Karpas-422 (cell line): ENCODE data around the gene HCRTR2. TPM values are rescaled to one million over a fixed set of nuclear protein-coding genes. Genes with fewer than 3 reads are reported as not detected.
"Not testable (repeated sequence)": the region's sequence is repeated elsewhere in the genome, so short reads cannot be mapped to it uniquely, and the experiment has no call there.

ENCODE experiments used
- DNase-seq: peaks from one replicate; pipeline ENCODE4 v3.0.0-alpha.2; 2015
- H2AFZ ChIP-seq: fragments of 200-600 bp; sonication (generic); 2 replicates; pipeline ENCODE4 v1.6.1; 2014; ENCODE audit warnings: antibody characterized with exemption, low read length, mixed read lengths
- H3K27ac ChIP-seq: fragments of 200-600 bp; sonication (generic); 2 replicates; pipeline ENCODE4 v1.5.1; 2014; ENCODE audit warnings: mild to moderate bottlenecking, low read length, moderate library complexity
- H3K27me3 ChIP-seq: fragments of 200-600 bp; sonication (generic); 2 replicates; pipeline ENCODE4 v1.6.1; 2014; ENCODE audit warnings: low read length, mixed read lengths
- H3K36me3 ChIP-seq: fragments of 200-600 bp; sonication (generic); 2 replicates; pipeline ENCODE4 v1.6.1; 2014; ENCODE audit warnings: low read length, mixed read lengths; ENCODE audit not compliant: insufficient read depth
- H3K4me1 ChIP-seq: fragments of 200-600 bp; sonication (generic); 2 replicates; pipeline ENCODE4 v1.6.1; 2014; ENCODE audit warnings: mild to moderate bottlenecking, low read length, mixed read lengths
- H3K4me2 ChIP-seq: fragments of 200-600 bp; sonication (generic); 2 replicates; pipeline ENCODE4 v1.6.1; 2014; ENCODE audit warnings: low read length, low read depth, mild to moderate bottlenecking; ENCODE audit not compliant: poor library complexity, severe bottlenecking
- H3K4me3 ChIP-seq: fragments of 200-600 bp; sonication (generic); 2 replicates; pipeline ENCODE4 v1.5.1; 2014; ENCODE audit warnings: mild to moderate bottlenecking, antibody characterized with exemption, low read length, mixed read lengths
- H3K79me2 ChIP-seq: fragments of 200-600 bp; sonication (generic); 2 replicates; pipeline ENCODE4 v1.6.1; 2014; ENCODE audit warnings: mild to moderate bottlenecking, low read length, mixed read lengths
- H3K9ac ChIP-seq: fragments of 200-600 bp; sonication (generic); 2 replicates; pipeline ENCODE4 v1.6.0; 2014; ENCODE audit warnings: low read length
- H3K9me2 ChIP-seq: fragments of 200-600 bp; sonication (generic), shearing (Covaris generic); replicated peaks from 2 replicates; pipeline ENCODE4 v1.6.0; 2014; ENCODE audit warnings: mild to moderate bottlenecking, low read length, moderate library complexity; ENCODE audit not compliant: insufficient read depth
- H3K9me3 ChIP-seq: fragments of 300-700, 200-600 bp; sonication (generic); 2 replicates; pipeline ENCODE4 v1.6.1; 2014; ENCODE audit warnings: low read length, mixed read lengths
- H4K20me1 ChIP-seq: fragments of 200-600 bp; sonication (generic); 2 replicates; pipeline ENCODE4 v1.6.1; 2014; ENCODE audit warnings: mild to moderate bottlenecking, antibody characterized with exemption, low read length, low read depth; ENCODE audit not compliant: insufficient read depth
- total RNA-seq: library from RNA; depleted of rRNA; stranded (reverse); fragments of >200 nt; shearing (Covaris generic); gene quantifications from 2 replicates; pipeline ENCODE4 v1.2.3, GENCODE V29; 2014; ENCODE audit warnings: low replicate concordance

The HCRTR2 gene
- total RNA-seq, 1 experiment from 2014 or later, result not detected

DNA sequence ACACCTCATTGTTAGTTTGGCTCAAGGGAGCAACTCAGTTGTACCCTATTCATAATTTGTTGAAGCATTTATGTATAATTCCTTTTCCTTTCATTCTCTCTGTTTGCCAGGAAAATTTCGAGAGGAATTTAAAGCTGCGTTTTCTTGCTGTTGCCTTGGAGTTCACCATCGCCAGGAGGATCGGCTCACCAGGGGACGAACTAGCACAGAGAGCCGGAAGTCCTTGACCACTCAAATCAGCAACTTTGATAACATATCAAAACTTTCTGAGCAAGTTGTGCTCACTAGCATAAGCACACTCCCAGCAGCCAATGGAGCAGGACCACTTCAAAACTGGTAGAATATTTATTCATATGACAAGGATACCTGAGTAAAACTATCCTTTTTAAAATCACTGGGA lies 107.8 kb downstream of the HCRTR2 start:
- Histone ChIP-seq H3K9me2 (no peaks in the 10 kb centered on the region), H3K27ac (no peak overlapping the region), H3K79me2 (no peaks in the 10 kb centered on the region), H3K9me3 (no peaks in the 10 kb centered on the region), H3K9ac (no peak overlapping the region), H3K4me3 (no peak overlapping the region), H2AFZ (no peak overlapping the region), H3K36me3 (no peaks in the 10 kb centered on the region), H4K20me1 (no peaks in the 10 kb centered on the region), H3K4me2 (no peak overlapping the region), H3K4me1 (no peaks in the 10 kb centered on the region), H3K27me3 (no peaks in the 10 kb centered on the region)
- DNase-seq, result no peak

DNA sequence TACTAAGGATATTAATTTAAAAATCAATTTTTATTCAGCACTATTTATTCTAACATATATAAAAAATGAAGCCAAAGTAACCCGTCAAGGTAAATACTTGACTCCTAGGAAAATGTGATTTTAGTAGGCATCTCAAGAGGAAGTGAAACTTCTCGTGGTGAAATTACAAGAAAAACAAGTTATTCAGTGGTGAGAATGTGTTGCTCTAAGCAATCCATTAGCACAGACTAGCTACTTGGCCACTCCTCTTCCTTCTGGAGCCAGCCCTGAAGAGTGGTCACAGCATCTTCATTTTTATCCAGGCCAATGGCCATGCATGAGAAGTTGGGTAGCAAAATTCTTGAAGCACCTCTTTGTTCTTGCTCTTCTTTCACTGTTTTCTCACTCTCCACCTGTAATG lies 112.5 kb downstream of the HCRTR2 start:
- Histone ChIP-seq H3K36me3 (no peaks in the 10 kb centered on the region), H3K4me1 (no peaks in the 10 kb centered on the region), H3K9ac (no peak overlapping the region), H4K20me1 (no peaks in the 10 kb centered on the region), H3K9me3 (no peaks in the 10 kb centered on the region), H3K4me2 (no peak overlapping the region), H3K79me2 (no peaks in the 10 kb centered on the region), H3K27me3 (no peaks in the 10 kb centered on the region), H3K9me2 (no peaks in the 10 kb centered on the region), H3K4me3 (no peak overlapping the region), H2AFZ (no peak overlapping the region), H3K27ac (no peak overlapping the region)
- no peak for DNase-seq

DNA sequence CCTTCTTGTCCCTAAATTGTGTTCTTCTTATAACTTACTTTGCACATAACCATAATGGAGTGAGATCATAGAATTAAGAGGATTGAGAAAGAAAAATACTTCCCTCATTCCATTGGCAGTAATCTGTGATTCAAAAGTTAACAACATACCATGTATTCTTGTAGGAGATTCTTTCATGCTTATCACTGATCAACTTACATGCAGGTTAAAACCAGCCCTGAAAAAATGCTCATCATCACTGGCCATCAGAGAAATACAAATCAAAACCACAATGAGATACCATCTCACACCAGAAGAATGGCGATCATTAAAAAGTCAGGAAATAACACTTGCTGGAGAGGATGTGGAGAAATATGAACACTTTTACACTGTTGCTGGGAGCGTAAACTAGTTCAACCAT lies 116.4 kb downstream of the HCRTR2 start:
- Histone ChIP-seq H3K36me3 (no peaks in the 10 kb centered on the region), H3K79me2 (no peaks in the 10 kb centered on the region), H3K4me1 (no peaks in the 10 kb centered on the region), H3K4me3 (no peak overlapping the region), H4K20me1 (no peaks in the 10 kb centered on the region), H2AFZ (no peak overlapping the region), H3K4me2 (no peak overlapping the region), H3K27ac (no peak overlapping the region), H3K9me2 (no peaks in the 10 kb centered on the region), H3K9me3 (no peaks in the 10 kb centered on the region), H3K9ac (no peak overlapping the region), H3K27me3 (no peaks in the 10 kb centered on the region)
- DNase-seq, result no peak

DNA sequence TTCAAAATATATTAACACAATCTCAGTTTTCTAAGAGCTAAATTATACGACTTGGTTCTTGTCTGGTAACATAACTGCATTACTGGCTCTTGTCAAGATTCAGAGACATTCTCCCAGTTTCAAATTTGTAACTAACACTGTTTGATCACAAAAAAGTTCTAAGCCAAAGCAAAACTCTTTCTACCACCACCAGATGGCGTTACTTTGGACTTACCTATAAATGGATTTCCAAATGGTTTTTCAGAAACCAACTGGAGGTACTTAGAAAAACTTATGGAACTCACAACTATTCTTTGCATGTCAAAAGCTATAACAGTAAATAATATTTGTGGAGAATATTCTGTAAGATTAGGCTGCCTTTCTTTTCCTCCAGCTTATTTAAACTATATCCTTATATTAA lies 118.8 kb downstream of the HCRTR2 start:
- H3K4me1 ChIP-seq, result no peaks in the 10 kb centered on the region
- H3K9me2 ChIP-seq, result no peaks in the 10 kb centered on the region
- H2AFZ ChIP-seq, result no peak overlapping the region
- no peak overlapping the region for H3K27ac ChIP-seq
- H3K36me3 ChIP-seq, result no peaks in the 10 kb centered on the region
- no peak overlapping the region for H3K4me2 ChIP-seq
- H3K9ac ChIP-seq, result no peak overlapping the region
- H3K4me3 ChIP-seq, result no peak overlapping the region
- H3K27me3 ChIP-seq, result no peaks in the 10 kb centered on the region
- peak; percentile 61 for DNase-seq
- no peaks in the 10 kb centered on the region for H3K9me3 ChIP-seq
- no peaks in the 10 kb centered on the region for H4K20me1 ChIP-seq
- no peaks in the 10 kb centered on the region for H3K79me2 ChIP-seq

DNA sequence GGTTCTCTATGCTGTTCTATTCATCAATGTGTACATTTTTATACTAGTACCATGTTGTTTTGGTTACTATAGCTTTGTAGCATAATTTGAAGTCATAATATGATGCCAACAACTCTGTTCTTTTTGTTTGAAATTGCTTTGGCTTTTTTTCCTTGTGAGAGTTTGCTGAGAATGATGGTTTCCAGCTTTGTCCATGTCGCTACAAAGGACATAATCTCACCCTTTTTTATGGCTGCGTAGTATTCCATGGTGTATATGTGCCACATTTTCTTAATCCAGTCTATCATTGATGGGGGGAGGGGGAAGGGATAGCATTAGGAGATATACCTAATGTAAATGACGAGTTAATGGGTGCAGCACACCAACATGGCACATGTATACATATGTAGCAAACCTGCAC lies 122.9 kb downstream of the HCRTR2 start:
- DNase-seq, H3K79me2 ChIP-seq: not testable (repeated sequence)

DNA sequence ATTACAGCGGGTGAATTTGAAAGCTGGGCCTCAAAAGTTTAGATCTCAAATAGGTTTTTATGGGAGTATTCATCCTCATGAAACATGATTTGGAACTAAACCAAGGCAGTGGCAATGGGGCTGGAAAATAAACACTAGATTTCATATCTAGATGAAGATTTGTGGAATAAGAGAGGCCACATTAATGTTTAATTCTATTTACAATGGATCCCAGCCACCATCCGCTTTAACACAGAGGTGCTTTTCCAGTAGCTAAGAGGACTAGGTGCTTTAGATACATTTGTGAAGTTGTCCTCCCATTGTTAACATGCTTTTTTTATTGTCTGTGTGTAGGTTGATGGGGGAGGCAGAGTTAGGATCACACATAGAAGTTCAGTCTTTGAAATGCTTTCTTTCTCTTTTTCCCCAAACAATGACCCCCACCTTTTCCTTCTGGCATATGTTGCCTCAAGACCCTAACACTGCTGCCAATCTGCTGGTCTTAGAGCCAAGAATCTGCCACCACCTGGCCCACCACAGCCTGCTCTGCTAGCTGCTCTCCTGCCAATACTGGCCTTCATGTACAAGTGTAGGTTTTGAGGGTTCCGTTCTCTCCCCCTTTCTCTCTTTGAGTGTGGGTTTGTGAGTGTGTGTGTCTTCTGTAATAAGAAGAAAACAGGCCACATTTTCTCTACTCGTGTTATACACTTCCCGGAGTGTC lies 125.1 kb downstream of the HCRTR2 start:
- H4K20me1 ChIP-seq, result no peaks in the 10 kb centered on the region
- H3K4me1 ChIP-seq, result no peaks in the 10 kb centered on the region
- H2AFZ ChIP-seq, result no peak overlapping the region
- no peaks in the 10 kb centered on the region for H3K27me3 ChIP-seq
- no peak for DNase-seq
- H3K79me2 ChIP-seq, result no peaks in the 10 kb centered on the region
- no peak overlapping the region for H3K9ac ChIP-seq
- no peak overlapping the region for H3K4me2 ChIP-seq
- no peaks in the 10 kb centered on the region for H3K36me3 ChIP-seq
- H3K9me3 ChIP-seq, result no peaks in the 10 kb centered on the region
- no peak overlapping the region for H3K4me3 ChIP-seq
- no peaks in the 10 kb centered on the region for H3K9me2 ChIP-seq
- no peak overlapping the region for H3K27ac ChIP-seq

More for the DNA sequence above, 122.9 kb downstream of the HCRTR2 start:
- H3K4me3 ChIP-seq, H3K27me3 ChIP-seq, H3K4me2 ChIP-seq, H3K36me3 ChIP-seq, H3K4me1 ChIP-seq, H3K9ac ChIP-seq, H2AFZ ChIP-seq, H3K9me2 ChIP-seq, H4K20me1 ChIP-seq, H3K9me3 ChIP-seq, H3K27ac ChIP-seq: not testable (repeated sequence)

DNA sequence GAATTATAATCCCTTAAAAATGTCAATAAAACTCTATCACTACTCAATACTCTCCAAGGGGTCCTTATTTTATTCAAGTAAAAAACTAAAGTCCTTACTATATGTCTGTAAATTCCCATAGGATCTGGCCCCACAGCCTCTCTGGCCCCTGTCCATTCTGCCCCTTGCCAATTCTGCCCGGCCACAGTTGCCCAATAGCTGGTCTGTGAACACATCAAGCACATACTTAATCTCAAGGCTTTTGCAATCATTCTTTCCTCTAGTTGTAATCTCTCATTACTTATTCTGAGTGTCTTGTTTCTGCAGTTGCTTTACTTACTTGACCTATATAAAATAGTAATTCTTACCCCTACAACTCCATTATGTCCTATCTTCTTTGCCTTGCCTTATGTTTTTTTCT lies 130.4 kb downstream of the HCRTR2 start:
- Histone ChIP-seq H3K4me1 (no peaks in the 10 kb centered on the region), H3K9ac (no peak overlapping the region)
- no peak for DNase-seq

DNA sequence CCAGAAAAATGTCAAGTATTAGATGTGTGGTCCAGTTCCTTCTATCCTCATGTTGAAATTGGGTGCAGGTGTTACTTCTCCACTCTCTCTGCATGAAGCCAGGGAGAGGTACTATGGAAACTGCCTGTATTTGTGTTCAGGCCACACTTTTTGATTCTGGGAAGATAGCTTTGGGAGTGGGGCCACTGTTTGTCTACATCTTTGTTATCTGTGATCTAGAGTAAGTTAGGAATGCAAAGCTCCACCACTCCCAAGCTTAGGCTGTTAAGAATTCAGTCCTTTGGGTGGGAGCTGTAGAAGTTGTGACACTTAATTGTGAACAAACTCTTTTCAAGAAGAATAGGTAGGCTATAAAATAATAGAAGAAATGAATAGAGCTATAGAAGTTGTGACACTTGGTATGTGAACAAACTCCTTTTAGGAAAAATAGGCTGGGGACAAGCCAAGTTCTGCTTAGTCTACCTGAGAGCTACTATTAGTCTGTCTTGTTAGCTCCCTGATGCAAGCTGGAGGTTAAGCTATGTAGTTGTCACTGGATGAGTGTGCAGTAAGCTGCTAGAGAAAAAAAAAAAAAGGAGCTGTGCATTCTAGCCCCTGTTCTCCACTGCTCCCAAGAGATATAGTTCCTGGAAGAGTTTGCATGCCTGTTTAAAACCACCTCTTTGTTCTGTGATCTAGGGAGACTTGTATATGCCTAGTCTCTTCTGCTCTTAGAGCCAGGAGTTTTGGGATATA lies 145.8 kb downstream of the HCRTR2 start:
- Histone ChIP-seq H3K9me2 (no peaks in the 10 kb centered on the region), H3K4me2 (no peak overlapping the region), H3K79me2 (no peaks in the 10 kb centered on the region), H3K27ac (no peak overlapping the region), H3K9me3 (no peaks in the 10 kb centered on the region), H3K4me3 (no peak overlapping the region), H3K4me1 (no peaks in the 10 kb centered on the region), H3K27me3 (no peaks in the 10 kb centered on the region), H2AFZ (no peak overlapping the region), H3K36me3 (no peaks in the 10 kb centered on the region), H4K20me1 (no peaks in the 10 kb centered on the region), H3K9ac (no peak overlapping the region)
- no peak for DNase-seq

More for the DNA sequence above, 130.4 kb downstream of the HCRTR2 start:
- no peaks in the 10 kb centered on the region; the same call in 1 of the 2 replicates for H3K9me3 ChIP-seq
- H3K9me2 ChIP-seq, result no peaks in the 10 kb centered on the region
- no peaks in the 10 kb centered on the region for H4K20me1 ChIP-seq
- no peak overlapping the region for H2AFZ ChIP-seq
- no peak overlapping the region for H3K27ac ChIP-seq
- no peaks in the 10 kb centered on the region for H3K79me2 ChIP-seq
- H3K4me2 ChIP-seq, result no peak overlapping the region
- H3K36me3 ChIP-seq, result no peaks in the 10 kb centered on the region
- H3K27me3 ChIP-seq, result no peaks in the 10 kb centered on the region
- H3K4me3 ChIP-seq, result no peak overlapping the region
